SK-N-SH treated with all-trans-retinoic acid at 6 μM for 48 hours (cell line): ENCODE measurements around the gene PCNT.

Experiments
- PATZ1 ChIP-seq: fragments of 250-450 bp; sonication (Bioruptor Pico); IDR thresholded peaks from 2 replicates; pipeline ENCODE4 v1.8.0; 2020; ENCODE audit warnings: mild to moderate bottlenecking, moderate library complexity, borderline replicate concordance
- ZNF70 ChIP-seq: fragments of 450-650 bp; formaldehyde crosslinking; IDR thresholded peaks from 2 replicates; pipeline ENCODE4 v1.5.0; 2020; ENCODE audit warnings: mild to moderate bottlenecking, moderate library complexity
- TF ChIP-seq, protein P1 (sequence below): fragments of 250-450 bp; sonication (Bioruptor Pico); IDR thresholded peaks from 2 replicates; pipeline ENCODE4 v1.5.0; 2020; ENCODE audit warnings: mild to moderate bottlenecking, moderate library complexity

DNA sequence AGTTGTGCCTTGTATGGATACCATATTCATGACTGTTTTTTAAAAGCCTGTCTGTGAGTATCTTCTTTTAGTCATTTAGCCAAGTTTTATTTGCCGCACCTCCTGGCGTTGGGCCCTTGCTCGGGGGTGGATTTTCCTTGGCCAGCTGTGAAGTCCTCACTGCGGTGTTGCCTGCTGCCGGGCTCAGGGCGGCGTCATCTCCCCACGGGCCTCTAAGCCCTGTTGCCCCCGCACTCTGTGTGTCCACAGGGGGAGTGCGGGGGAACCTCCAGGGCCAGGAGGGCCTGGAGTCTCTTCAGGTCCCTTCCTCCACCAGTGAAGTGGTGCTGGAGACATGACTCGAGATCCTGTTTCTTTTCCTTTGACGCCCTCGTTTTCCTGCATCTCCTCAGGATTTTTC, 69.0 kb downstream of the PCNT start:
- TF ChIP-seq, protein P1, sequence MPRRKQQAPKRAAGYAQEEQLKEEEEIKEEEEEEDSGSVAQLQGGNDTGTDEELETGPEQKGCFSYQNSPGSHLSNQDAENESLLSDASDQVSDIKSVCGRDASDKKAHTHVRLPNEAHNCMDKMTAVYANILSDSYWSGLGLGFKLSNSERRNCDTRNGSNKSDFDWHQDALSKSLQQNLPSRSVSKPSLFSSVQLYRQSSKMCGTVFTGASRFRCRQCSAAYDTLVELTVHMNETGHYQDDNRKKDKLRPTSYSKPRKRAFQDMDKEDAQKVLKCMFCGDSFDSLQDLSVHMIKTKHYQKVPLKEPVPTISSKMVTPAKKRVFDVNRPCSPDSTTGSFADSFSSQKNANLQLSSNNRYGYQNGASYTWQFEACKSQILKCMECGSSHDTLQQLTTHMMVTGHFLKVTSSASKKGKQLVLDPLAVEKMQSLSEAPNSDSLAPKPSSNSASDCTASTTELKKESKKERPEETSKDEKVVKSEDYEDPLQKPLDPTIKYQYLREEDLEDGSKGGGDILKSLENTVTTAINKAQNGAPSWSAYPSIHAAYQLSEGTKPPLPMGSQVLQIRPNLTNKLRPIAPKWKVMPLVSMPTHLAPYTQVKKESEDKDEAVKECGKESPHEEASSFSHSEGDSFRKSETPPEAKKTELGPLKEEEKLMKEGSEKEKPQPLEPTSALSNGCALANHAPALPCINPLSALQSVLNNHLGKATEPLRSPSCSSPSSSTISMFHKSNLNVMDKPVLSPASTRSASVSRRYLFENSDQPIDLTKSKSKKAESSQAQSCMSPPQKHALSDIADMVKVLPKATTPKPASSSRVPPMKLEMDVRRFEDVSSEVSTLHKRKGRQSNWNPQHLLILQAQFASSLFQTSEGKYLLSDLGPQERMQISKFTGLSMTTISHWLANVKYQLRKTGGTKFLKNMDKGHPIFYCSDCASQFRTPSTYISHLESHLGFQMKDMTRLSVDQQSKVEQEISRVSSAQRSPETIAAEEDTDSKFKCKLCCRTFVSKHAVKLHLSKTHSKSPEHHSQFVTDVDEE (CRISPR knock-in tag): no peak
- TF ChIP-seq PATZ1 (CRISPR knock-in tag) (no peak), ZNF70 (no peak)
